Forelimb muscle (tissue), 1 donor: ENCODE data around the gene MOK. TPM values are rescaled to one million over a fixed set of nuclear protein-coding genes. Genes with fewer than 3 reads are reported as not detected.

ENCODE experiments used
- DNase-seq: peaks from one replicate; pipeline ENCODE4 v3.0.0-alpha.2; 2013; ENCODE audit warnings: low read depth
- polyA plus RNA-seq: library from polyadenylated mRNA; unstranded; fragments of 120-200 nt; gene quantifications from one replicate; pipeline ENCODE4 v1.2.1, GENCODE V29; 2013; ENCODE audit not compliant: insufficient read length

MOK gene
- polyA plus RNA-seq, 1 donor = 8.6 TPM

DNA sequence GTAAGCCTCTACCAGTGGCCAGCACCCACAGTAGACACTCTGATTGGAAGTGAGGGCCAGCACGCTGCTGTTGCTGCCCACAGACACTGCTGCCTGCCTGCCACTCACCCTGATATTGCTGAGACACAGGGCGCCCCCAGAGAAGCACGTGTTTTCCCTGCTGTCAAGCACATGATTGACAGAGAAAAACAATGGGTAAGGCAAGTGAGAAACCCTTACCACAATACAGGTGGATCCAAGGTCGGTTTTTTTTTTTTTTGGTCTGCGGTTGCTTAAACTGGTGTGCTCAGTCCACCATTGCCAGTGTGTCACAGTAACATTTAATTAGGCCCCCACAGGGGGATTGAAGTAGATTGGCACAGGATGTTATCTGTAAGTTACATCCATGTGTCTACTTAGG, 99.4 kb downstream of the MOK start:
- no peak for DNase-seq

DNA sequence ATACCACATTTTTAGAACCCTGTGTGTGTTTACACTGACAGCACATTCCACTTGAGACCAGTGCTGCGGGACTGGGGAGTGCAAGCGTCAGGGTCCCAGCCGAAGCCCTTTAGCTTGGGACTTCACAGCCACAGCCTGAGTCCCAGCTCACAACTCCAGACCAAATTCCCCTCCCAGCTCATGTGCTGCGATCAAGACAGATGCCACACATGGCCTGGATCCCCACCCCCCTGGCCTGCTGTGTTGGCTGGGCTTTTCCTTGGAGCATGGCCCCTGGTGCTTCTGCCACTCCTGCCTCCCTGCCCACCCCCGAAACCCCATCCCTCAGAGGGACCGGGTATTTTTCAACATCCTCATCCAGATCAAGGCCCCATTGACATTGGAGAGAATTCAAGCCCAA, 101.6 kb downstream of the MOK start:
- DNase-seq = no peak

DNA sequence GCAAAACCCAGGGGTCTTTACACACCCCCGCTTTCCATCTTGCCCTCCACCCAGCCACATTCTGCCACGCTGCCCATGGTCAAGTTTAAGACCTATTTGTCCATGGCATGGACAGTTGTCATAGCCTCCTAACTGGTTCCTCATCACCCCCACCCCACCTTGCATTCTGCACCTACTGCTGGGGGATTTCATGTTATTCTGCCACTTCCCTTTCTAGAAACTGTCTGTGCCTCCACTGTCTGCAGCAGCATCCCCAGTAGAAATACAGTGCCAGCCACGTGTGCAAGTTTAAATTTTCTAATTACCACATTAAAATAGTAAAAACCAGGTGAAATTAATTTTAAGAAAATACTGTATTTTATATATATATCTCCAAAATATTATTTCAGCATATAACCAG, 102.0 kb downstream of the MOK start:
- no peak for DNase-seq

DNA sequence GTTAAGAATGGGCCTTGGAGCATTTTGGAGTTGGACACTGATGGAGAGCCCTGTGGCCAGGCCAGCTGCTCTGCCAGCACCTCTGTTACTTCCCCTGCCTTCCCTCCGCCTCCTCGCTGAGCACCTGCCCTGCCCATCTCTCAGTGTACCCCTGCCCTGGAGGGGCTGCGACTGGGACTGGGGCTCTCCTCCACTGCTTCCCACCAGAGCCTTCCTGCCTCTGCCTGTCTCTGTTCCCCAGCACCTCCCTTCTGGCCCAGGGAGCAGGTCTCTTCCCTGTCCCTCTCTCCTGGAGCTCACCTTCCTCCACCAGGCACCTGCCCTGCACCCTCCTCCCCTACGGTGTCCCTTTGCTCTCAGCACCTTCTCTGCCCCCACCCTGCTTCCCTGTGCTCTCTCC, 103.2 kb downstream of the MOK start:
- no peak for DNase-seq

DNA sequence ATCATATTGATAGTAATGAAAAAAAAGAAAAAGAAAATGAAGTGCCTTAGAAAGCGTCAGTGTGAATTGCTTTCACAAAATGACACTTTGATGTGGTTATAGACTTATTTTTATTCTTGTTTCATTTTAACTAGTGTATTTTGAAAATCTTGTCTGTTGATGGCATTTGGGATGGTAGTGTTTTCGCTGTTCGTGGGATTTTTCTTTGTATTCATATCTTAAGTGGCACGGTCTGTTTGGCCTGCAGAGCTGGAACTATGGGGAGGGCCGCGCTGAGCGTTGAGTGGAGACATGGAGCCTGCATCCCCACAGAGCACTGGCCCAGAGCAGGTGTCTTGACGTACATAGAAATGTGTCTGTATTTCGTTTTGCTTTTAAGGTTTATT, 103.6 kb downstream of the MOK start:
- no peak for DNase-seq

DNA sequence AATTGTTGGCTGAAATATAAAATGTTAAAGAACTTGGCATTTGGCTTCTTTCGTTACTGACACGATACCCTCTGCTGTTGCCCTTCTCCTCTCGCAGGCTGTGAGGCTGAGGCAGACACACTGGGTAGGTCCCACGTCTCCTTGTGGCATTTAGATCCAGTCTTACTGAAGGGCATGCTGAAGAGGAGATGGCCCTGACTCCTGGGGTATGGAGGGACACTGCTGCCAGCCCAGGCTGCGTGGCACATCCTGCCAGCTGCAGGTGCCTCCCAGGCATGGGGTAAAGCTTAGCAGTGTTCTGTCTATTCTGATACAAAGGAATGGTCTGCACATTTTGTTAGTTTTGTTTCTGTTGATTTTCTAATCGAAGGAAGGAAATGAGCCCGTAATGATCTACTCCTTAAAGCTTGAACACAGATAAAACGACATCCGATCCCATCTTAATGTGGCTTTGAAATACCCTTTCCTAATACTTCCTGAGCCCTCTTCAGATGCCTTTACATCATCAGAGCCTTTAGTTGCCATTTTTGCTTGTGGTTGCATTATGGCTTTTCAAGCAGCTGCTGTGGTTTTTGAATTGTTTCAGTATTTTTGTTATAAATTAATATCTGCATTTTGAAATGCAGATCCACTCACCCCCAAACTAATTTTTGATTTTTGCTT, 104.1 kb downstream of the MOK start:
- no peak for DNase-seq

DNA sequence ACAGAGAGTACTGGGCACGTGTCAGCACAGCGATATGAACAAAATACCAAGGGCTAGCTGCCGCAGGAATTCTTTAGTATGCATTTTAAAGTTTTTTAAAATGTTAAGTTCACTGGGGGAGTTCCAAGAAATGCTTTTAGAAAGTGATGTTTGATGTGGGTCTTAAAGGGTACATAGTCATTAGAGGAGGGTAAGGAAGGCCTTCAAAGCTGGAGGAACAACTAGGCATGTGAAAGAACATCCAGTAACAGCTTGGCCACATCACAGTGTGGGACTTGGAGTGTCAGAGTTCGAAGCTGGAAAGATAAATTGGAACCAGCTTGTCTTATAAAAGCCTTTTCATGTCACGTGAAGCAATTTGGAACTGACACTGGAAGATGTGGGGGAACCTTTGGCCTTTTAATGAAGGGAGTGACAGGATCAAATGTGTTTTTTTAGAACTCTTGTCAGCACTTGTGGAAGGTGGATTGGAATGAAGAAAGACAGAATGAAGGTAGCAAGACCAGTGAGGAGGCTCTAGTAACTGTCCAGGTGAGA, 107.6 kb downstream of the MOK start:
- DNase-seq = no peak

DNA sequence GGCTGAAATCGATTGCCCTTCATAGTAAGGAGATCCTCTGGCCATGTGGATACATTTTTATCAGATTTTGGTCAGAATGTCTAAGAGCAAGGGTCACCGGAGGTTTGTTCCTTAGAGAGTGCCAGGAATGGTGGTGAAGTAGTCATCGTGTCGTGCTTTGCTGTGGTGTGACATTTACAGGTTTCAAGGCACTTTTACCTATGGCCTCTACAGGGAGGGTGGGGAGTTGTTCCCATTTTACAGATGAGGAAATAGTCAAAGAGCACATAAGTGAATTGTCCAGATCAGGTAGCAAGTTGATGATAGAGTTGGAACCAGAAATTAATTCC, 108.1 kb downstream of the MOK start:
- no peak for DNase-seq

DNA sequence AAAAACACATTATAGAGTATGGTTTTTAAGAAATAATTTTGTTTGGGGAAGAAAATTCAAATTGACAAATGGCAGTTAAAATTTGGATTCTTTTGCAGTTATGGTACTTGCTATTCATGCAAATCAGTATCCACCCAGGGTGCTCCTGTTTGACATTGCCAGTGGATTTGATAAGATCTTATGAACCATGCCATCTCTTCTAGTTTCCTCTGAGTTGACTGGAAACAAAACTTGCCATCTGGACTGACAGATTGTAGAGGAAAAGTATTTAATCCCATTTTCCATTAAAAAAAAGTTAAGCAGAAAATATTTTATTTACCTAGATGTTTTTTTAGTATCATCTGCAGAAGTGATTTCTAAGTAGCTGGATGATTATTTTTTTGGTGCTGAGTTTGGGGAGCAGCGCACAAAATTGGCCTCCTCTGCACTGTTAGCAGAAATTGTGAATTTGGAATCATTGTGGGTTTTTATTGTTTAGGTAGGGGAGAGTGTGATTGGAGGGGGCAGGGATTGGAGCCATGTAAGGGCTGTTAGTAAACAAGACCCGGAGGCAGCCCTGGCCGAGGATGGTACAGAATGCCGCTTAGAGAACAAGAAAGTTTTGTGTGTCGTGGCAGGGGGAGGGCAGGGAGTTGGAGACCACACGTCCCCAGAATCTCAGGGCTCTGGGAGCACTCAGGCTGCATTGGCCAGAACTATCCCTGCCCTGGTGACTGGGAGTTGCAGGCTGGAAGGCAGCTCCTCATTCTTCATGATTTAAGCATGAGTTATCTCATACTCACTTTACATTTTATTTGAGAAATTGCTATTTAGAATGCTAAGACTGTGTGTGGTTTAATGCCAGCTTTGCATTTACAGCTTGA, 108.7 kb downstream of the MOK start:
- DNase-seq = no peak

DNA sequence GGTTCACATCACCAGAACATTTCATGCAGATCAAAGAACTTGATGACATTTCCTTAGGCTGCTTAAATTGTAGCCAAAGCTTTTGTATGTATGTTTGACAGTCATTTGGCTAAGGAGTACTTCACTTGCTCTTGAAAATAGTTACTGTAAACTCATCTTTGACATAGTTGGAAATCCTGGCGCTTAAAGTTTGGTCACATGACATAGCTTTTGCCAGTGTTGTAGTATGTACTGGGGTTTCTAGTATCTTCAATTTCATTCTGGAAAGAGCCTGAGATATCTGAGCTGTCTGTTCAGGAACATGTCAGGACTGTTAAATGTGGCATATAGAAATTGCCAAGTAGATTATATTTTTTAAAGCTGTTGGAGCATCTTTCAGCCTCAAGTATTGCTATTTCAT, 109.5 kb downstream of the MOK start:
- no peak for DNase-seq

DNA sequence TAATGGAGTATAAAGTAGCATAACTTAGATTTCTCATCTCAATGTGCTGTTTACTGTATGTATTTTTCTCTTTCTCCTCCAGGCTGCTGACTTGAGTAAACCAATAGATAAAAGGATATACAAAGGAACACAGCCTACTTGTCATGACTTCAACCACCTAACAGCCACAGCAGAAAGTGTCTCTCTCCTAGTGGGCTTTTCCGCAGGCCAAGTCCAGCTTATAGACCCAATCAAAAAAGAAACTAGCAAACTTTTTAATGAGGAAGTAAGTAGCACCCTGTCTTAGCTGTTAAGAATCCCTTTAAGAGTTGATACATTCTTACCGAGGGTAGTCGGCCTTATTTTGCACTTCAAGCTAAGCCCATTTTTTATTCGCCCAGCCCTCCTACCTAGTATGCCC, 110.1 kb downstream of the MOK start:
- no peak for DNase-seq

DNA sequence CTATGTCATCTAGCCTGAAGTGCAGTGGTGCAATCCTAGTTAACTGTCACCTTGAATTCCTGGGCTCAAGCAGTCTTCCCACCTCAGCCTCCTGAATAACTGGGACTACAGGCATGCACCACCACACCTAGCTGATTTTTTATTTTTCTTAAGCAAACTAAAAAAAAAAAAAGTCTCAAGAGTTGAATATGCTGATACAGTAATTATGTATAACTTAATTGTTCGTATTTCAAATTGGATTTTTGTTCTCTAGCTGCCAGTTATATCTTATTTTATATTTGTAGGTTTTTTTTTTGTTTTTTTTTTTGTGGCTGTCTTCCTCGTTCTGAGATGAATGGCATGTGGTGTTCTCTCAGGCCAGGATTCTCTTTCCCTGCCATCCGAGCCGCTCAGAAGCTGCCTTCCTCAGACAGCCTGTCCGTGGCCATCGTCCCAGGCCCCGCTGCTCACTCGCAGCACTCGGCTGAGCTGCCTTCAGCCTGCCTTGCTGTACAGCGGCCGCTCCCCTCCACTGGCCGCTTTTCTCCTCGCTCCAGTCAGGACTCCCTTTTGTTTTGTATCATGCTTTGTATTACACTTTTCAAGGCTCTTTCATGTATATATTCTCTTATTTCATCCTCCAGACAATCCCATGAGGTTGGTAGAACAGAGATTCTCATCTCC, 112.0 kb downstream of the MOK start:
- DNase-seq = no peak

DNA sequence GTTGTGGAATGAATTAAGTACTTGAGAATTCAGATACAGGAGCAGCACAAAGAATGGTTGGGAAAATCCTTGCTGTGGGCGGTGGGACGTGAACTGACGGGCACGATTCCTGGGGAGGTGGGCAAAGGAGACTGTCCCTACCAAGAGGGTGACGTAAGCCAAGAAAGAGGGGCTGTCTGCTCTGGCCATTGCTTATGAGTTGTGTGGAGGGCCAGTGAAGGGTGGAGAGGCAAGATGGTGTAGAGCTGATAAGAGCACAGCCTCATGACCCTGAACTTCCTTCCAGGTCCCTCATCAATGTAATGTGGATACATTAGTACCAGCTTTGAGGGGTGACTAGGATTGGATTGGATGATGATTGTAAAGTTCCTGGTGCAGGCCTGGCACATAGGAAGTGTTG, 115.1 kb downstream of the MOK start:
- DNase-seq = no peak

DNA sequence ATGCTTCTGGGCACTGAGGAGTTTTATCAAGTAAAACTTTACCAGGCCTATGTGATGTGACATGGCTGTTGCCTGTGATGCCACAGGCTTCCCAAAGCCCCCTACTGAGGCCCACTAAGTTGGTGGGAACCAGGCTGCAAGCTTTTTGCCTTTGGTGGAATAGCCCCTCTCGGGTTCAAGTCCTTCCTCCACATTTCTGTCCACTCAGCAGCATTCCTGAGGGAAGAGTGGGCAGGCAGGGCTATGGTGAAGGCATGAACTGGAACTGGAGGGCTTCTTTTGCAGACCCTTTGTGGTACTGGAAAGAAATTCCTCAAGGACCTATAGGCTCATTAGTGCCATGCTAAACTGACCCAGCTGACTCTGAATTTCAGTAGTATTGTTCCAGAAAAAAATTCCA, 116.8 kb downstream of the MOK start:
- DNase-seq = no peak

DNA sequence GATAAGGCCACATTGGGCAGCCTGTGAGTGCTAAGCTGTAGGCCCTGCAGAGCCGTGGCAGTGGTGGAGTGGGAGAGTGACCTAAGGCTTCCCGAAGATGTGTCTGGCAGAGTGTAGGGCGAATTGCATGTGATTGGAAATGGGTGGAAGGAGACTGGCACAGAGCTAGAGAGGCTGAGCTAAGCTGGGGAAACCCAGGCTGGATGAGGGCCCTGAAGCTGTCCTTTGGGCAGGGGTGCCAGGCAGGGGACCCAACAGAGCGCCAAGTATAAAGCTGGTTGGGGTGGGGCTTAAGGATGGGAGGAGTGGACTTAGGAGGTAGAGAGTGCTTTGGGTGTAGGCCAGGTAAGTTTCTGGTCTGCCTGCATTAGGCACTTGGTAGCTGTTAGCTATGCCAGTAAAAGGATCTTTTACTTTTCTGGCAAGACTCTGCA, 117.4 kb downstream of the MOK start:
- no peak for DNase-seq

DNA sequence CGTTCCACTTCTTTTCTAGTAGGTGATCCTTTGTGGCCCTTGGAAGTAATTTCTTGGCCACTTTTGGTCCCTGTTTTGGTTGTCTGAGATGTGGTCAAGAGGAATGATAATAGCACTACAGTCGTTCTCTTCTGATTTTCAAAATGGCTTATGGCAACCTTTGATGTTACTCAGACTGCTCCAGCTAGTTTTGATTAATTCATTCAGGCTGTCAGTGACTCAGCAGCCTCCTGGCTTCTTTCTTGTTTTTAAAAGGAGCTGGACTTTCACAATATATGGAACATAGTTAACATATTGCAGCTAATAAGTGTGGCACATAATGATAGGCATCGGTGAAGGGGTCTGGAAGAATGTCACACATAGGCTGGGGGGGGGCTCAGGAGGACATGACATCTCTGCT, 117.9 kb downstream of the MOK start:
- no peak for DNase-seq

DNA sequence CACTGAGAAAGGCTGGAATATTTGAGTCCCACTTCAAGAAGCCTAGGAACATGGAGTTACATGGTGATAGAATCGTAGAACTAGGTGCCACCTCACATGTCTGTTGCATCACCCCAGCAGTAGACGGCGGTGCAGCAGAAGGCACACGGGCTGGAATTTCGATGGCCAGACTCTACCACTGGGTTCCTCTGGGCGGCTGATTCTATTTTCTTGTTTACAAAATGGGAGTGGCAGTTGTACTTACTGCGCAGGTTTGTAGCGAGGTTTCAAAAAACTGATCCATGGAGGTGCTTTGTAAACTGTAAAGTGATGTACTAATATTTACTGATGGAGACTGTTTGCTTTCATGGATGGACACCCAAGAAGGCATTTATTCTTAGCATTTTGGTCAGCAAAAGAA, 119.6 kb downstream of the MOK start:
- DNase-seq = no peak

DNA sequence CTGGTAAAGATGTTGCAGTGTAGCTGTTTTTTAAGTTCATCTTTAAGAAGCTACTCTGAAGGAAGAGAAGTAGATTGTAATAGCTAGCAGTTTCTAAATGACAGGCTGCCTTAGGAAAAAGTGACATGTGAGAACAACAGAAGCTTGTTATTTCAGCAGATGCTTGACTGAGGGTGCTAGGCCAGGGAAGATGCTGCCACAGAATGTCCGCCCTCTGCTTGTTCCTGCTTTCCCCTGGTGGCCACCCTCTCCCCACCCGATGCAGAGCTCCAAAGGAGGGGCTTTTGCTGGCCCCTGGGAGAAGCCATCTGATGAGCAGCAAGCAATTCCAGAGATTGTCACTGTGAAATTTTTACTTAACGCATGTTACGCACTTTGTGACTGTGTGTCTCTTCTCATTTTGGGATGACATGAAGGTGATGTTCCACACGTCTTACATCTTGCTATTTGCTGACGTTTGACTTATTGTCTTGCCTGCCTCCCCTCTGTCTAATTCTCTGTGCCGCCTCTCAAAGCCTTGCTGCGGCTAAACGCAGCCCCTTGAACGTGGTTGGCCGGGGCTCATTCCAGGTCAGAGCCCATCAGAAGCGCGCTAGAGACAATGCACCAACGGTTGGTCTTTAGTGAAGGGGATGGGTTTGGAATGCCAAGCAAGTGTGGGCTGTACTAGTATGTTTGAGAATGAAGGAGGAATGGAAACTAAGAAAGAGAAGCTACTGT, 120.5 kb downstream of the MOK start:
- DNase-seq = no peak

DNA sequence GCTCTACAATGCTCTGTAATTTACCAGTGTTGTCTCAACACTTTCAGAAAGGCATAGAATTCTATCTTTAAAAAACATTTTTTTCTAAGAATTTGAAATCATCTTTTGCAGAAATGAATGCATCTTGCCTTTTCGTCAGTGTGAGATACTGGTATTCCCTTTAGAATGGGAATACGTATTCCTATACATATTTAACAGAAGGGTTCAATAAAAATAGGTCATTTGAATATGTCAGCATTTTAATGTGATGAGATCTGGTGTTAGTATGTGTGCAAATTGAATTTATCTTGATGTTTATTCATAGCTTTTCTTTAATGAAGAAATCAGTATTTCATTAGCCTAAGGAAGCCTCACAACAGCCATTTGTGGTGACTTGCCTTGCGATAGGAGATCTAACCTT, 121.1 kb downstream of the MOK start:
- DNase-seq = no peak

DNA sequence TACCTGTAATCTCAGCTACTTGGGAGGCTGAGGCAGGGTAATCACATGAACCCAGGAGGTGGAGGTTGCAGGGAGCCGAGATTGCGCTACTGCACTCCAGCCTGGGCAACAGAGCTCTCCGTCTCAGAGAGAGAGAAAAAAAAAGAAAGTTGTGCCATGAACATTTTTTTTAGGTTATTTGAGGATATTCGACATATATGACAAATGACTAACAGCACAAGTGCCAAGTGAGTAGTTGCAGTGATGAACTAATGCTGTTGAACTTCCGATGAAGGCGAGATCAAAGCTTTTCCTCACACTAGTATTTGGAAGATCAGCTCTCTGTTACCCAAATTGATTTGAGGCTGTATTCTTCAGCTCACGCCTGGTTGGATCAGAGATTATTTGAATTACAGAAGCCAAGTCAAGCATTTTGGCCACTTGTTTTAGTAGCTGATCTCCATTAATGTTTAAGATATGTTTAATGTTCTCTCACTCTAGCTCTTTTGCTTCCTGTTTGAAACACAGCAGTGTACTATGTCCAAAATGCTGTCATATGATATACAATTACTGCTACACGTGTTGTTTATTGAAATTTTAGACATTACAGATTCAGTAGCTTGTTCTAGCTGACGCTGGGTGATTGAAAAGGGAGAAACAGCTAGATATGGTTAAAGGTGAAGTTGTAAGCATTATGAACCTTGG, 121.9 kb downstream of the MOK start:
- DNase-seq = no peak

DNA sequence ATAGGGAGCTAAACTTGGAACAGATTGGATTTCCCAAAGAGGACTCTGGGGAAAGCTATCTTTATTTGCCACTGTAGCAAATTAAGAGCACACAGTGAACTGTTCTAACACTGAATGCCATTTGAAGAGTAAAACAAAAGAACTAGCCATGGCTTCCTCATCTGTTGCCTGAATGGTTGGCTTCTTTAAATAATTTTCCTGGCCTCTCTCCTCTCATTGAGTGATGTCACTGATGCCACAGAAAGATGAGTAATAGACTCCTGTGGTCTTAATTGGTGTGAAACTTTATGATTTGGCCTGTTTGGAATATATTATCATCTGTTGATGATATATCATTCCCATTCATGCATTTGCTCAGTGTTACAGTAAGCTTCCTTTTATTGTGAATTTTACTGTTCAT, 122.8 kb downstream of the MOK start:
- DNase-seq = no peak

DNA sequence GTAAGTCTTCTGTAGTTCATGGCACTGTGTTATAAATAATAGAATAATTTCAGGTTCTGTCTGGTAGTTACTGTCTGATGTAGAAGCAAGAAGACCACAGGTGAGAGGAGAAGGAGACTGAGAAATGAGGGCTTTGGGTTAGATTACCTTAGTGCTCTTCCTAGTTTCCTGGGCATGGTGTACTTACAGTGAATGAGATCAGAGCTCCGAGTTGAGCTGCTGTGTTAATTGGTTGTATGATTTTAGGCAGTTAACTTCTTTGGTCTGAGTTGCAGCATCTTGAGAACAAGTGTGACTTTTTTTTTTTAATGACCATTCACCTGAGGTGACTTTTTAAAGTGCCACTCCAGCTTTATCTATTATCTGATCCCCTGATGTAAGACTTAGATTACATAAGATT, 123.8 kb downstream of the MOK start:
- DNase-seq = no peak
